ENCODE data around the gene SEMA3F.

GRCh38 chr3:50203113-50203808, 48.1 kb downstream of the SEMA3F start:
- no peak for TF ChIP-seq TCF7L2 (IDR thresholded peaks at IDR 0.05; ENCODE audit: low read depth, low read length)
- no peak for TF ChIP-seq CTCF (IDR thresholded peaks at IDR 0.05)
- no peak for TF ChIP-seq POLR2AphosphoS5 (IDR thresholded peaks at IDR 0.05; ENCODE audit: low read depth, low read length)
